H1 (cell line): ENCODE measurements around the gene PGGHG. TPM values are rescaled to one million over a fixed set of nuclear protein-coding genes. Genes with fewer than 3 reads are reported as not detected.

Experiments
- BCL11A ChIP-seq, 2 experiments: IDR thresholded peaks; one replicate each; pipeline ENCODE4 v1.6.1; 2011; ENCODE audit warnings: low read depth in 2 of 2, low read length in 2 of 2, mild to moderate bottlenecking in 2 of 2
- CHD2 ChIP-seq: IDR thresholded peaks from 2 replicates; pipeline ENCODE4 v1.6.1; 2012; ENCODE audit warnings: low read length, improper control_type of control experiment
- CHD7 ChIP-seq: fragments of 300-600 bp; sonication (generic); IDR thresholded peaks from 2 replicates; pipeline ENCODE4 v1.7.1; 2012; ENCODE audit warnings: low read length, moderate library complexity, mild to moderate bottlenecking, inconsistent platforms; ENCODE audit not compliant: insufficient replicate concordance
- CTCF ChIP-seq, 3 experiments: IDR thresholded peaks; 1 replicate in 2 of 3; 2 replicates in 1 of 3; pipeline versions ENCODE4 v1.5.1 to v1.6.1; 2011; ENCODE audit warnings: low read length in 3 of 3, mild to moderate bottlenecking in 3 of 3, inconsistent platforms in 2 of 3, low read depth in 1 of 3, moderate library complexity in 1 of 3; ENCODE audit not compliant: insufficient read depth in 1 of 3; ENCODE audit errors: control extremely low read depth in 1 of 3
- KDM5A ChIP-seq: fragments of 200-600 bp; IDR thresholded peaks from 2 replicates; pipeline ENCODE4 v1.7.1; 2012; ENCODE audit warnings: mild to moderate bottlenecking, low read length, inconsistent platforms, mixed read lengths
- RBBP5 ChIP-seq: IDR thresholded peaks from 2 replicates; pipeline ENCODE4 v1.7.1; 2012; ENCODE audit warnings: low read depth, mild to moderate bottlenecking, inconsistent platforms, low read length, moderate library complexity, borderline replicate concordance
- USF2 ChIP-seq: IDR thresholded peaks from 2 replicates; pipeline ENCODE4 v1.6.1; 2011; ENCODE audit warnings: low read length, improper control_type of control experiment
- YY1 ChIP-seq: IDR thresholded peaks from 2 replicates; pipeline ENCODE4 v1.6.1; 2011; ENCODE audit warnings: low read depth, mild to moderate bottlenecking, low read length
- polyA plus RNA-seq, 7 experiments: library from polyadenylated mRNA; depleted of rRNA in 3 of 7; stranded (reverse) in 5 of 7; unstranded in 2 of 7; fragments of >200 nt in 5 of 7; fragments of 200-250 nt in 2 of 7; gene quantifications; 1 replicate in 5 of 7; 2 replicates in 1 of 7; 4 replicates in 1 of 7; pipeline versions ENCODE4 v1.2.1 to v1.2.3, GENCODE V29; 2011 to 2013; ENCODE audit warnings: missing spikeins in 2 of 7, mixed read lengths in 2 of 7
- total RNA-seq: library from RNA; stranded (reverse); fragmentation: NEBNext Ultra II Directional; extraction: Animal tissue kit (Norgen Biotek cat#: 25700); gene quantifications from 2 replicates; pipeline ENCODE4 v1.2.1, GENCODE V29; 2021

PGGHG gene
- total and polyA plus RNA-seq, 2 of the 8 experiments (the other 6 are each of a cell fraction or from before 2014, with no cell fraction given): 34.8 to 60.7 TPM

- TF ChIP-seq CHD7 (no peak), YY1 (no peak), CTCF (IDR thresholded peaks at IDR 0.05; ENCODE audit: control extremely low read depth in 1 of 3, insufficient read depth in 1 of 3, low read depth in 1 of 3, low read length in 3 of 3) (no peak), BCL11A (IDR thresholded peaks at IDR 0.05; ENCODE audit: low read depth in 2 of 2, low read length in 2 of 2) (no peak), CHD2 (no peak), KDM5A (no peak), RBBP5 (no peak), USF2 (no peak)
Measured at GRCh38 chr11:342328-342727, 53.4 kb downstream of the PGGHG start (continued).
